CD4-positive, alpha-beta T cell treated with Interleukin-21 for 1 hour (primary cell): ENCODE measurements around the gene DSP.

Experiments used
- DNase-seq: peaks from one replicate; pipeline ENCODE4 v3.0.0-alpha.2; 2020

DSP gene

GRCh38 chr6:7561153-7561964, 19.9 kb downstream of the DSP start:
- no peak for DNase-seq

GRCh38 chr6:7562769-7563168, 21.3 kb downstream of the DSP start:
- no peak for DNase-seq

DNA sequence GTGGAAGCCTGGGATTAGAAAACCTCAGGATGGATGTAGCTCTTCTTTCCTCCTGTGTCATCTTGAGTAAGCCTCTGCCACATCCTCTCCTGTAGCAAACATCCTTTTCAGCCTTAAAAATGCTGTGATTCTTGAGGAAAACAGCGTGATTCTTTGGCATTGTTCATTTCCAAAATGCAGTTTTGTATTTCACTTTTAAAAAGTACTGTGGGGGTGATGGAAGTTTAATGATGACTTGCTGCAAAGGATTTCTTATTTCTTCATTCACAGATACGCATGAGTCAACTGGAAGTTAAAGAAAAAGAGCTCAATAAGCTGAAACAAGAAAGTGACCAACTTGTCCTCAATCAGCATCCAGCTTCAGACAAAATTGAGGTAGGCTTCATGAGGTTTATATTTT, 24.6 kb downstream of the DSP start:
- no peak for DNase-seq

DNA sequence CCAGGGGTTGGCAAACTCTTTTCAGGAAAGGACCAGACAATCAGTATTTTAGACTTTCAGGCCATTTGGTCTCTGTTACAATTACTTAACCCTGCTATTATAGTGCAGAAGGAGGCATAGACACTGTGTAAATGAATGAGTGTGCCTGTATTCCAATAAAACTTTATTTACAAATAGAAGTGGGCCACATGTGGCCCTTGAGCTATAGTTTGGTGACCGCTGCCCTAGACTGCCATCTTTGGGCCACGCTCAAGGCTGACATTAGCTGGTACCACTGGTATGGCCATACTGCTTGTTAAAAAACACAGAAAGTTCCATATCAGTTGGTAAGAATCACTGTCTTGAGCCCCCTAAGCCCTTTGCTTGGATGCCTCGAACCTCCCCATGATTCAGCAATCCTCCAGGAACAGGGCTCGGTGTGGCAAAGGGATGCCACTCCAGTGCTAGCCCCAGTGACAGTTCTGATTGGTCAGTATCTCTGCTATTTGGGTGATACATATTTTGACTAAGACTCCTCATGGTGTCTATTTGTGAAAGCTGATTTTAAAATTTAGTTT, 25.2 kb downstream of the DSP start:
- no peak for DNase-seq

- DNase-seq: no peak
These were observed 26.6 kb downstream of the DSP start for GRCh38 chr6:7568021-7568420.

GRCh38 chr6:7569082-7569481, 27.6 kb downstream of the DSP start:
- no peak for DNase-seq

DNA sequence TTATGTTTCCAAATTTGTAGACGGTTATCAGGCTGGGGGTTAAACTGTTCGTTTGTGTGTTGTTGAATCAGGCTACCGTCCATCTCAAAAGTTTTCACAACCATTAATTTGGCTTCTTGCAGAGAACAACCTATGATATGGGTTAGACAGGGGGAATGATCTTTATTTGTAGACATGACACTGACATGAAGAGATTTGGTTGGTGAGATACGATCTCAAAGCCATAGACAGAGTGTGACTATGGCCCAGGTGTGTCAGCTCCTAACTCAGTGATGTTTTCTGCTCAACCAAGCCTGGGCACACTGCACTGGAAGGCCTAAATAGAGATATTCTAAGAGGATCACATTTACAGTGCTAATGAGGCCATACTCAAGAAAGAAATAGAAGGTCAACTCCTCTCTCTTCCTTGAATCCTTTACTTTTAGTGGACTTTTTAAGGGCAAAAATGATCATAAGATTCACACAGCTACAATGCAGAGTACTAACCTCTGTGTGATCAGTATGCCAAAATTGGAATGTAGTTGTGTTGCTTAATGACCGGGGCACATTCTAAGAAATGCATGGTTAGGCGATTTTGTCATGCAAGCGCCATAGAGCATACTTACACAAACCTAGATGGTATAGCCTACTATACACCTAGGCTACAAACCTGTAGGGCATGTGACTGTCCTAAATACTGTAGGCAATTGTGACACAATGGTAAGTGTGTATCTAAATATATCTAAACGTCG, 30.9 kb downstream of the DSP start:
- no peak for DNase-seq

DNA sequence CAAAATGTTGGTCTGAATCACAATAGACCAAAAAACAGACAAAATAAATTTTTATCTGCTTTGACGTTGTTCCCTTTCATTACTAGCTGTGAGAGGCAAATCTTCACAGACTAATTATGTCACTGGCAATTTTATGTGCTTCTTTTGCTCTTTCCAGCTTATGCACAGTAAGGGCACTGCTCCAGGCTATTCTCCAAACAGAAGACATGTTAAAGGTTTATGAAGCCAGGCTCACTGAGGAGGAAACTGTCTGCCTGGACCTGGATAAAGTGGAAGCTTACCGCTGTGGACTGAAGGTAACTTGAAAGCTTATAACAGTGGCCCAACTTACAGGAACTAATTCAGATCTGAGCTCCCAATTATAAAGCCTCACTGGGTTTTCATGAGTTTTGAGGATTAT, 33.0 kb downstream of the DSP start:
- DNase-seq: no peak

DNA sequence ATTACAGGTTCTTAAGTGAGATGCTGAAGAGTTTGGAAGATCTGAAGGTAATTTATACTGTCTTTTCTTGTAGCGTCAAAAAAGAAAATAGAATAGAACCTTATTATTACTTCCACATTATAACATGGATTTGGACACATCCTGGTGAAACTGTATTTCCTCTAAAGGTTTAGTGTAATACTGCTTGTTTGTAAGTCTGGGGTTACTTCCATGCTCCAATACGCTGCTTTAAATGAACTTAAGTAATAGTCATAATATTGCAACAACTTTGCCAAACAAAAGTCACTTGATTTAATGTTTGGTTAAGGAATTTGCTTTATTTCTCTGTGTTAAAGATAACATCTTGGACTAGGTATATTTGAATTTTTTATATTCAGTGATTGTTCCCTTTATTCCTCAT, 37.0 kb downstream of the DSP start:
- DNase-seq: no peak

DNA sequence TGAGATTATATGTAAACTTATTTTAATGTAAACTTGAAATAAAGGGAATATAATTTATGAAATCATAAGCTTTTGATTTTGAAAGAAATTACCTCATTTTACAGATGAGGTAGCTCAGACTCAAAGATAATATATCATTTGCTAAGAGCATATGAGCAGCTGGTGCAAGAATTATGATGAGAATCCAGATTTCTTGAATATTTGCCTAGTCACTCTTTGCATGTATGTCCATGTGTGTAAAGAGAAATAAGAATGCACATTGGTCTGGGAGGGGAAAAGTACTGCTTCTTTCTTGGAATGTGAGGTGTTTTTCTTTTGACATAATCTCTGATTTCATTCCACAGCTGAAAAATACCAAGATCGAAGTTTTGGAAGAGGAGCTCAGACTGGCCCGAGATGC, 37.5 kb downstream of the DSP start:
- DNase-seq: no peak

GRCh38 chr6:7579851-7580250, 38.4 kb downstream of the DSP start:
- no peak for DNase-seq

DNA sequence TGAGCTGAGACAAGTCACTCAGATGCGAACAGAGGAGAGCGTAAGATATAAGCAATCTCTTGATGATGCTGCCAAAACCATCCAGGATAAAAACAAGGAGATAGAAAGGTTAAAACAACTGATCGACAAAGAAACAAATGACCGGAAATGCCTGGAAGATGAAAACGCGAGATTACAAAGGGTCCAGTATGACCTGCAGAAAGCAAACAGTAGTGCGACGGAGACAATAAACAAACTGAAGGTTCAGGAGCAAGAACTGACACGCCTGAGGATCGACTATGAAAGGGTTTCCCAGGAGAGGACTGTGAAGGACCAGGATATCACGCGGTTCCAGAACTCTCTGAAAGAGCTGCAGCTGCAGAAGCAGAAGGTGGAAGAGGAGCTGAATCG, 39.1 kb downstream of the DSP start:
- DNase-seq: no peak

DNA sequence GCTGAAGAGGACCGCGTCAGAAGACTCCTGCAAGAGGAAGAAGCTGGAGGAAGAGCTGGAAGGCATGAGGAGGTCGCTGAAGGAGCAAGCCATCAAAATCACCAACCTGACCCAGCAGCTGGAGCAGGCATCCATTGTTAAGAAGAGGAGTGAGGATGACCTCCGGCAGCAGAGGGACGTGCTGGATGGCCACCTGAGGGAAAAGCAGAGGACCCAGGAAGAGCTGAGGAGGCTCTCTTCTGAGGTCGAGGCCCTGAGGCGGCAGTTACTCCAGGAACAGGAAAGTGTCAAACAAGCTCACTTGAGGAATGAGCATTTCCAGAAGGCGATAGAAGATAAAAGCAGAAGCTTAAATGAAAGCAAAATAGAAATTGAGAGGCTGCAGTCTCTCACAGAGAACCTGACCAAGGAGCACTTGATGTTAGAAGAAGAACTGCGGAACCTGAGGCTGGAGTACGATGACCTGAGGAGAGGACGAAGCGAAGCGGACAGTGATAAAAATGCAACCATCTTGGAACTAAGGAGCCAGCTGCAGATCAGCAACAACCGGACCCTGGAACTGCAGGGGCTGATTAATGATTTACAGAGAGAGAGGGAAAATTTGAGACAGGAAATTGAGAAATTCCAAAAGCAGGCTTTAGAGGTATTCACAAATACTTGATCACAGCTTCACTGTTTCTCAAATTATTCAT, 39.6 kb downstream of the DSP start:
- DNase-seq: no peak

- no peak for DNase-seq
These were observed 43.9 kb downstream of the DSP start for GRCh38 chr6:7585287-7585930.

- DNase-seq: no peak
These were observed 46.2 kb downstream of the DSP start for GRCh38 chr6:7587631-7588100.

GRCh38 chr6:7588506-7588905, 47.0 kb downstream of the DSP start:
- no peak for DNase-seq

- DNase-seq: no peak
These were observed 47.8 kb downstream of the DSP start for GRCh38 chr6:7589221-7589620.

DNA sequence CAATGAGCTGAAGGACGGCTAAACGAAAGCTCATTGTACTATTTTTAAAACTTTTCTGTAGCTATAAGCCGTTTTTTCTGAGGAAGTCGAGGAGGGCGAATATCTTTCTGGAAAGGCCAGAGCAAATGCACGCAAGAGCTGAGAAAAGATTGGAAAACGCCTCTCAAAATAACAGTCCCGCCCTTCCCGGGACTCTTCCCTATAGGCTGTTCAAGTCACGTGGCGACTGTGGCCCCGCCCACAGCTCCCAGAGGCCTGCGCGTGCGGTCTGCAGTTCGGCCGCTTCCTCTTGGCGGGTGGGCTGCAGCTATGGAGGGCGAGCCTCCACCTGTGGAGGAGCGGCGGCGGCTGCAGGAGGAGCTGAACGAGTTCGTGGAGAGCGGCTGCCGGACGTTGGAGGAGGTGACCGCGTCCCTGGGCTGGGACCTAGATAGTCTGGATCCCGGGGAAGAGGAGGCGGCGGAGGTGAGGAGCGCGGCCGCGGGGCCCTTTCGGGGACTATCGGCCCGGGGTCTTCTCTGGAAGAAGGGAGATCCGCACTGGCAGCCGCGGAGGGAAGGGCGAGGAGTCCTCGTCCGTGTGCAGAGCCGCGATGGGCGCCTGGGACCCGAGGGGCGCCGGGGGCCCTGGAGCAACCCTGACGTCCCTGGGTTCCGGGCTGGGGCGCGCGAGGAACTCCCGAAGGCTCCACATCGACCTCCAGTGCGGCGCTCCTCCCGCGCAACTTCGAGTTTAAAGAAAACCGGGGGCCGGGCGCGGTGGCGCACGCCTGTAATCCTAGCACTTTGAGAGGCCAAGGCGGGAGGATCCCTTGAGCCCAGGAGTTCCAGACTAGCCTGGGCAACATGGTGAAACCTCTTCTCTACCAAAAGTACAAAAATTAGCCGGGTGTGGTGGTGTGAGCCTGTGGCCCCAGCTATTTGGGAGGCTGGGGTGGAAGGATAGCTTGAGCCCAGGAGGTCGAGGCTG, 48.8 kb downstream of the DSP start, which contains the start of gene SNRNP48:
Gene SNRNP48, plus strand, starts transcription at position 250 of the 969 bp plus-strand sequence. Its CDS starts 60 bp downstream, at position 310.
- peak; percentile 91 for DNase-seq

- no peak for DNase-seq
These were observed 49.4 kb downstream of the DSP start for GRCh38 chr6:7590918-7591302.

DNA sequence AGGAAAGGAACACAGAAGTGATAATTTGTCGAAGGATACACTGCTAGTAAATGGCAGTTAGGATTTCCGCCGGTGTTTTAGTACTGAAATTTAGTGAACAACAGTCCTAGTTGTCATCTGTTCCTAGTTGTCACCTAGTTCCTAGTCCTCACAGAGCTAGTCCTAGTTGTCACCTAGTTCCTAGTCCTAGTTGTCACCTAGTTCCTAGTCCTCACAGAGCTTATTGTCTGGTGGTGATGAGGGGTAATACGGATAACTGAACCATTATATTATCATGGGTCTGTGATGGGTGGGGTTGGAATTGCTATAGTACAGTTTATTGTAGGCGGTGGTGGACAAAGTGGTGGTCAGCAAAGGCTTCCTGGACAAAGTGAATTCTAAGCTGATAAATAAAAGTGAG, 50.3 kb downstream of the DSP start:
- no peak for DNase-seq

DNA sequence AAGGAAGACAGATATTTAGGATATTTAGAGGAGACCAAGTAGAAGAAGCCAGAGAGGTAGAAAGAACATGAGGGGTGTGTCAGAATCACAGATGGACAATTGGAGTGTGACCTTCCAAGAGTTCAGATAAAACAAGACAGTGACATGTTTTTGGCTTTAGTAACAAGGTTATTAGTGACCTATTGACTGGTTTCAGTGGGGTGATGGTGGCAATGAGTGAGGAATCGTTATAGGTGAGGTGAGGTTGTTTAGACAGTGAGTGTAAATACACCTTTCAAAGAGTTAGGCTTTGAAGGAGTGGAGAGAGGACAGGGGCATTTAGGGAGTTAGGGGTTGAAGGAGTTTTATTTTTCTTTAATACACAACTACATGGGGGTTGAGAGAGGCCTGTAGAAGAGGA, 51.8 kb downstream of the DSP start:
- DNase-seq: no peak
